CD14-positive monocyte (primary cell): ENCODE results near the gene STARD5. TPM values are rescaled to one million over a fixed set of nuclear protein-coding genes. Genes with fewer than 3 reads are reported as not detected.

Experiments used
- DNase-seq, 3 donors: peaks; one replicate each; pipeline ENCODE4 v3.0.0-alpha.2; 2011 to 2022
- H2AFZ ChIP-seq: 2 replicates; pipeline ENCODE4 v1.6.0; 2012; ENCODE audit warnings: mild to moderate bottlenecking, low read depth, low read length, inconsistent platforms; ENCODE audit not compliant: insufficient read depth, poor library complexity, severe bottlenecking
- H3K27ac ChIP-seq, 2 donors: 1 replicate in 1 of 2; 2 replicates in 1 of 2; pipeline ENCODE4 v1.5.1; 2012 to 2013; ENCODE audit warnings: low read length in 2 of 2, control low read depth in 1 of 2, inconsistent platforms in 1 of 2, low read depth in 1 of 2, mild to moderate bottlenecking in 1 of 2
- H3K27me3 ChIP-seq, 2 donors: one replicate each; pipeline versions ENCODE4 v1.6.0 to v1.6.1; 2011 to 2013; ENCODE audit warnings: low read length in 2 of 2; ENCODE audit not compliant: control insufficient read depth in 2 of 2, insufficient read depth in 2 of 2
- H3K36me3 ChIP-seq, 2 donors: replicated peaks in 1 of 2; 1 replicate in 1 of 2; 2 replicates in 1 of 2; pipeline versions ENCODE4 v1.5.1 to v1.6.1; 2012 to 2013; ENCODE audit warnings: low read length in 2 of 2, control low read depth in 1 of 2, inconsistent platforms in 1 of 2, mild to moderate bottlenecking in 1 of 2; ENCODE audit not compliant: insufficient read depth in 2 of 2, control insufficient read depth in 1 of 2
- H3K4me1 ChIP-seq, 2 donors: 1 replicate in 1 of 2; 2 replicates in 1 of 2; pipeline versions ENCODE4 v1.5.1 to v1.6.1; 2012 to 2013; ENCODE audit warnings: low read length in 2 of 2, control low read depth in 1 of 2, inconsistent platforms in 1 of 2, mild to moderate bottlenecking in 1 of 2, moderate library complexity in 1 of 2; ENCODE audit not compliant: insufficient read depth in 2 of 2, control insufficient read depth in 1 of 2
- H3K4me2 ChIP-seq: replicated peaks from 2 replicates; pipeline ENCODE3; 2012; ENCODE audit warnings: low read length, moderate library complexity, mild to moderate bottlenecking; ENCODE audit not compliant: poor library complexity, severe bottlenecking; ENCODE audit errors: extremely low read depth
- H3K4me3 ChIP-seq, 3 experiments: fragments of 200-600 bp in 1 of 3; sonication (generic) in 1 of 3; replicated peaks in 1 of 3; 1 replicate in 2 of 3; 2 replicates in 1 of 3; pipeline ENCODE4 v1.5.1; 2011 to 2013; ENCODE audit warnings: low read length in 3 of 3, mild to moderate bottlenecking in 3 of 3, control low read depth in 2 of 3, low read depth in 2 of 3, inconsistent platforms in 1 of 3, moderate library complexity in 1 of 3
- H3K79me2 ChIP-seq: 2 replicates; pipeline ENCODE4 v1.6.0; 2012; ENCODE audit warnings: mild to moderate bottlenecking, control low read depth, inconsistent platforms, low read length, moderate library complexity; ENCODE audit not compliant: insufficient read depth
- H3K9ac ChIP-seq: 2 replicates; pipeline ENCODE4 v1.6.0; 2017; ENCODE audit warnings: low read length, mild to moderate bottlenecking; ENCODE audit not compliant: insufficient read depth, poor library complexity, severe bottlenecking
- H3K9me3 ChIP-seq, 2 donors: replicated peaks in 1 of 2; 1 replicate in 1 of 2; 2 replicates in 1 of 2; pipeline versions ENCODE4 v1.5.1 to v1.6.1; 2012 to 2013; ENCODE audit warnings: low read length in 2 of 2, control low read depth in 1 of 2; ENCODE audit not compliant: control insufficient read depth in 1 of 2, insufficient read depth in 1 of 2
- H4K20me1 ChIP-seq: 2 replicates; pipeline ENCODE4 v1.6.0; 2012; ENCODE audit warnings: mild to moderate bottlenecking, low read length, control low read depth, moderate library complexity; ENCODE audit not compliant: insufficient read depth
- H3K27ac Mint-ChIP-seq, 7 donors: one replicate each; pipeline ENCODE4 v1.8.0; 2020; ENCODE audit warnings: mild to moderate bottlenecking in 7 of 7, mixed read lengths in 7 of 7, moderate library complexity in 6 of 7, inconsistent platforms in 2 of 7
- H3K27me3 Mint-ChIP-seq, 3 donors: one replicate each; pipeline ENCODE4 v1.8.0; 2021 to 2022; ENCODE audit warnings: low read depth in 3 of 3, mild to moderate bottlenecking in 3 of 3, mixed read lengths in 3 of 3, moderate library complexity in 3 of 3, inconsistent platforms in 1 of 3
- H3K36me3 Mint-ChIP-seq, 2 donors: one replicate each; pipeline ENCODE4 v1.8.0; 2020; ENCODE audit warnings: mixed read lengths in 2 of 2, inconsistent platforms in 1 of 2, mild to moderate bottlenecking in 1 of 2
- H3K4me1 Mint-ChIP-seq: one replicate; pipeline ENCODE4 v1.8.0; 2020; ENCODE audit warnings: mild to moderate bottlenecking, mixed read lengths
- H3K4me3 Mint-ChIP-seq, 2 donors: one replicate each; pipeline ENCODE4 v1.8.0; 2020; ENCODE audit warnings: mild to moderate bottlenecking in 2 of 2, mixed read lengths in 2 of 2, moderate library complexity in 1 of 2
- H3K9me3 Mint-ChIP-seq, 7 donors: one replicate each; pipeline ENCODE4 v1.8.0; 2020 to 2022; ENCODE audit warnings: mixed read lengths in 7 of 7, mild to moderate bottlenecking in 6 of 7, moderate library complexity in 6 of 7, inconsistent platforms in 2 of 7
- WGBS: methylation state at CpG from one replicate; pipeline ENCODE4 v1.1.5; 2013; ENCODE audit warnings: missing lambda C conversion rate; ENCODE audit not compliant: insufficient coverage; 5-methylcytosine and 5-hydroxymethylcytosine counted together
- intact Hi-C, 2 donors: fragments of 100-400 bp; cut with micrococcal nuclease; formaldehyde crosslinking; loops; one replicate each; pipeline versions ENCODE4 v1.15.0 to v1.15.1; 2023
- polyA plus RNA-seq, 3 donors: library from polyadenylated mRNA; depleted of rRNA in 1 of 3; unstranded in 2 of 3; stranded (reverse) in 1 of 3; fragments of 300-500 nt in 2 of 3; fragments of >200 nt in 1 of 3; fragmentation: Illumina TruSeq in 2 of 3; gene quantifications; 1 replicate in 2 of 3; 2 replicates in 1 of 3; pipeline ENCODE4 v1.2.3, GENCODE V29; 2012 to 2021
- TF ChIP-seq, protein P1 (sequence below): fragments of 200-600 bp; IDR thresholded peaks from one replicate; pipeline ENCODE4 v1.8.0; 2022; ENCODE audit warnings: antibody characterized with exemption, mild to moderate bottlenecking

STARD5 gene
- polyA plus RNA-seq, 3 donors, result 1.5 to 15.1 (median 2.5) TPM

DNA sequence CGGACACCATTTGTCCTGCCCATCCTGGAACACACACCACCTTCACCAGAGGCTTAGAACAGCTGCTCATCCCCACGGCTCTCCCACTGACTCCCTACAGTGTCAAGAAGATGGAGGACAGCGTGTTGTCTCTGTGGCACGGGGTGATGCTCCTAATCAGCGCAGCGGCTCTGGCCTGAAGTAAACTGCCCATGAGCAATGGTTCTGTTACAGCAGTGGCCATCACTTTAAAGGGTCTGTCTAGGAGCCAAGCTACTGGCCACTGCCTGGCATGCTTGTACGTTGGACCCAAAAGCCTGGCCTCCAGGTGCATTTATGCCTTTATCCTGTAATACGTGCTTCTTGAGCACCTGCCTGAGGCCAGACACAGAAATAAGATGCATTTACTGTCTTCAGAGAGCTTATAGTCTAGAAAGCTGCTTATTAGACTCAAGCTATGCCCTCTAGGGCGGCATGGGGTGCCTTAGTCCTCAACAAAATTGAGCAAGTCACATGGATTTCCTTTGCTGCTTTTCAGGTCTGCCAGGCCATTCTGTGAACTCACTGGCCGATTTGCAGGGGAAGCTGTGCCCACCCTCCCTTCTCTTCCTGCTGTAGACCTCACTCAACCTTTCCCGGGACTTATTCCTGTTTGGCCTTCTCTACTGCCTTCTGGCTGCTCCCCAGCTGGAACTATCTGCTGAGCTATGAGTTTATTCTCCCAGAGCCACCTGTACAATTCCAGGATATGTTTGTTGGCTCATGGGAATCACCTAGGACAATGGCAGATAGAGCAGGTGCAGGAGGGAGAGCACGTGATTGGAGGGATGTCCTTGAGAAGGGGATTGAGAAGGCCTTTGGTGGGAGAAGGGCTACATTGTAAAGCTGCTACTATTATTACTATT lies 51.9 kb downstream of the STARD5 start:
- Histone ChIP-seq H4K20me1 (no peaks in the 10 kb centered on the region), H3K4me3 (no peak overlapping the region), H3K9ac (no peak overlapping the region), H3K79me2 (no peaks in the 10 kb centered on the region), H2AFZ (no peak overlapping the region), H3K36me3 (no peaks in the 10 kb centered on the region), H3K9me3 (no peaks in the 10 kb centered on the region), H3K27ac (no peak overlapping the region), H3K27me3 (no peaks in the 10 kb centered on the region), H3K4me1 (peaks cover 0 to 9% of the 10 kb centered on the region in 2 donors), H3K4me2 (no peak overlapping the region)
- WGBS, result 95% methylated on average over 10 of the region's 12 CpGs
- no peak overlapping the region for H3K4me3 Mint-ChIP-seq
- H3K36me3 Mint-ChIP-seq, result peaks cover 2% of the 10 kb centered on the region in 2 donors
- TF ChIP-seq, protein P1, sequence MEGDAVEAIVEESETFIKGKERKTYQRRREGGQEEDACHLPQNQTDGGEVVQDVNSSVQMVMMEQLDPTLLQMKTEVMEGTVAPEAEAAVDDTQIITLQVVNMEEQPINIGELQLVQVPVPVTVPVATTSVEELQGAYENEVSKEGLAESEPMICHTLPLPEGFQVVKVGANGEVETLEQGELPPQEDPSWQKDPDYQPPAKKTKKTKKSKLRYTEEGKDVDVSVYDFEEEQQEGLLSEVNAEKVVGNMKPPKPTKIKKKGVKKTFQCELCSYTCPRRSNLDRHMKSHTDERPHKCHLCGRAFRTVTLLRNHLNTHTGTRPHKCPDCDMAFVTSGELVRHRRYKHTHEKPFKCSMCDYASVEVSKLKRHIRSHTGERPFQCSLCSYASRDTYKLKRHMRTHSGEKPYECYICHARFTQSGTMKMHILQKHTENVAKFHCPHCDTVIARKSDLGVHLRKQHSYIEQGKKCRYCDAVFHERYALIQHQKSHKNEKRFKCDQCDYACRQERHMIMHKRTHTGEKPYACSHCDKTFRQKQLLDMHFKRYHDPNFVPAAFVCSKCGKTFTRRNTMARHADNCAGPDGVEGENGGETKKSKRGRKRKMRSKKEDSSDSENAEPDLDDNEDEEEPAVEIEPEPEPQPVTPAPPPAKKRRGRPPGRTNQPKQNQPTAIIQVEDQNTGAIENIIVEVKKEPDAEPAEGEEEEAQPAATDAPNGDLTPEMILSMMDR, result no peak
- H3K4me1 Mint-ChIP-seq, result peaks cover 13% of the 10 kb centered on the region
- H3K27ac Mint-ChIP-seq, result no peak overlapping the region
- H3K27me3 Mint-ChIP-seq, result no peaks in the 10 kb centered on the region
- peaks cover under 1 to 4% (median 2%) of the 10 kb centered on the region in 7 donors for H3K9me3 Mint-ChIP-seq
- intact Hi-C loops, result loop anchor here in 1 of 2 donors (5.0 kb wide), 1 partner anchor 65 kb away; no protein-coding TSS in a partner anchor
- DNase-seq, result no peak

DNA sequence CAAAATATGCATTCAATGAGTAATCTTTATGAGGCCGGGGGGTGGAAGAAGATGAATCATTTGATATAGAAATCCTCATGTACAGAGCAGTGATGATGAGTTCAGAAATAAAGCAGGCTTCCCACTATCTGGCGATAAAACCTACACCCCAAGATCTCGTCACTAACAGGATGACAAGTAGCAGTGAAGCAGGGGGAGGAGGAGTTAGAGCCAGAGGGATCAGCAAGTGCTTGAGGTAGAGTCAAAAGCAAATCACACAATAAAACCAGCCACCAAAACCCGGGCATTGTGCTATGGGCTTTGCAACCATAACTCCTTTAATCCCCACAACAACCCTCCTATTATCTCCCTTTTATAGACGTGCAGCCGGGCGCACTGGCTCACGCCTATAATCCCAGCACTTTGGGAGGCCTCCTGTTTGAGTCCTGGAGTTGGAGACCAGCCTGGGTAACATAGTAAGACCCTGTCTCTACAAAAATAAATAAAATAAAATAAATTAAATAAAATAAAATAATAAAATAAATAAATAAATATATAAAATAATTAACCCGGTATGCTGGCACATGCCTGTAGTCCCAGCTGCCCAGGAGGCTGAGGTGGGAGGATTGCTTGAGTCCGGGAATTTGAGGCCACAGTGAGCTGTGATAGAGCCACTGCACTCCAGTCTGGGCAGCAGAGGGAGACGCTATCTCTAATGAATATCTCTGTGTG lies 53.0 kb downstream of the STARD5 start:
- H2AFZ ChIP-seq, result no peak overlapping the region
- no peak for DNase-seq
- TF ChIP-seq, protein P1, result no peak
- Mint-ChIP-seq H3K27me3 (peaks cover 0 to under 1% (median 0%) of the 10 kb centered on the region in 3 donors), H3K4me3 (no peak overlapping the region), H3K36me3 (no peaks in the 10 kb centered on the region), H3K4me1 (peaks cover 22% of the 10 kb centered on the region), H3K27ac (no peak overlapping the region), H3K9me3 (peaks cover 0 to 2% (median 0%) of the 10 kb centered on the region in 7 donors)
- H3K79me2 ChIP-seq, result no peaks in the 10 kb centered on the region
- H3K27me3 ChIP-seq, result no peaks in the 10 kb centered on the region
- 100% methylated on average over 1 of the region's 11 CpGs for WGBS
- H3K4me3 ChIP-seq, result no peak overlapping the region
- H3K36me3 ChIP-seq, result no peaks in the 10 kb centered on the region
- no peaks in the 10 kb centered on the region for H3K9me3 ChIP-seq
- H3K27ac ChIP-seq, result no peak overlapping the region
- H4K20me1 ChIP-seq, result no peaks in the 10 kb centered on the region
- peaks cover 4 to 14% of the 10 kb centered on the region in 2 donors for H3K4me1 ChIP-seq
- intact Hi-C loops, result loop anchor here in 1 of 2 donors (5.0 kb wide), 1 partner anchor 66 kb away; no protein-coding TSS in a partner anchor
- no peak overlapping the region for H3K4me2 ChIP-seq
- H3K9ac ChIP-seq, result no peak overlapping the region
